ENCODE data around the gene RAB3GAP2.
A peak's percentile ranks its signal among the peaks of the same experiment; 100 is the strongest.
"Not testable (repeated sequence)": the region's sequence is repeated elsewhere in the genome, so short reads cannot be mapped to it uniquely, and the experiment has no call there.

The RAB3GAP2 gene

DNA sequence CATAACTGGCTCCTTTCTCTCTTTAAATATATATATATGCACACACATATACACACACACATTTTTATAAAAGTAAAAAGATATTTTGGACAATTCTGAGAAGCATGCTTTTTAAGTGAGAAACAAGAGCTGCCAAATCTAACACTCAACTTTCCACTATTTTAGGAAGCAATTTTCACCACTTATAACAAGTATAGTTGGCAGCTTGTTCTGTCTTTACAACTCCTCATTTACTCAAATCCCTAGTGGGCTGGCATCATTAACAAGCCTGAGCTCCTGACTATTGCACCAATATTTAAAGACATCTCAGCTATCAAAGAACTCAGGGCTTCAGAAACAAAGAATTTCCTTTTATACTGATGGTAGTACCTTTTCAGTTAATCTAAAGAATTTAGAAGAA lies 76.6 kb downstream of the RAB3GAP2 start:
- DNase-seq = no peak

DNA sequence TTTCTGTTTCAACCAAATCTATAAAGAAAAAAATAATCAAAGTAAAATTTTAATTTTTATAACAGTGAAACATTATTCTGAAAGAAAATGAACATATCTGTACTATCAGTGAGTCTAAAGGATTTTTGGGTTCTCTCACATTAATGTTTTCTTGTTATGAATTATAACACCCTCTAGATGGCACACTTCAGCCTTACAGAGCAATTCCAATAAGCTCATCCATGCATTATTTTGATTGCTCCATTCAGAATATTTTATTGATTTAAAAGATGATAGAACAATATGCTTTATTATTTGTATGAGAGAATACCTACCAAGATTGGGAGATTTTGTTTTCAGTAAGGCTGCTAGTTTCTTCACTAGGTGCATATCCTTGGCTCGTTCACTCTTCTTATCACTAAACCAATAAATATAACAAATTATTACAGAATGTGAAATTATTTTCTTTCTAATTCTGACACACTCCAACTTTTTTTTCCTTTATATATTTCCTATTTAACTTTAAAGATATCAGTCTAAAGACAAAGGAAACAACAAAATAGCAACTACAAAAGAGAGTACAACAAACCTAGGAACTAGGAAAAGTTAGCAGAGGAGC lies 82.4 kb downstream of the RAB3GAP2 start:
- no peak for DNase-seq

DNA sequence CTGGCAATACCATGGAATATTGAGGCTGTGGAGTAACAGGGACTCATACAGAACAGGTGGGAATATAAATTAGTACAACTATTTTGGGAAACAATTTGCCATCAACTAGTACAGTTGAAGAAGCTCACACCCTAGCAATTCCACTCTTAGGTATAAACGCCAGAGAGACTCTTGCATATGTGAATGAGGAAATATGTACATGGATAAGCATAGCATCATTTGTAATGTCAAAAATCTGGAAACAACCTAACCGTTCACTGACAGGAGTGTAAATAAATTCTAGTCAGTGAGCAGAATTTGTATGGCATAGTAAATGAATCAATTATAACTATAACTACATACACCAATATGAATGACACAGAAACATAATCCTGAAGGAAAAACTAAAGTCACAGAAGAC lies 83.7 kb downstream of the RAB3GAP2 start:
- no peak for DNase-seq

DNA sequence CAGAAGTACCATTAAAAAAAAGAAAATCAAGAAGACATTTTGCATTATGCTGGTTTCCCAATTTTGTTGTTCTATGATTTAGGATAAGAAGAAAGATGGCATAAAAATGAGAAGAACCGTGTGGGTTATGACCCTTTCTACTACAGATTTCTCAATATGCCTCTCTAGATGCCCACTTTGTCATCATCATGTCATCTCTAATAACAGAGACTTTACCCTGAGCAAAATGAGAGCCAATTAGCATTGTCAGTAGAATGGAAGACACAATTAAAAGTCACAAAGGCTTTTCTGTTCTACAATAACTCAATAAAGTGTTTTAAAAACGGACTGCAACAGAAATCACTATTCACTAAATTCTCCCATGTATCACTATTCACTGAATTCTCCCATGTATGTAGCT lies 85.5 kb downstream of the RAB3GAP2 start:
- no peak for DNase-seq

DNA sequence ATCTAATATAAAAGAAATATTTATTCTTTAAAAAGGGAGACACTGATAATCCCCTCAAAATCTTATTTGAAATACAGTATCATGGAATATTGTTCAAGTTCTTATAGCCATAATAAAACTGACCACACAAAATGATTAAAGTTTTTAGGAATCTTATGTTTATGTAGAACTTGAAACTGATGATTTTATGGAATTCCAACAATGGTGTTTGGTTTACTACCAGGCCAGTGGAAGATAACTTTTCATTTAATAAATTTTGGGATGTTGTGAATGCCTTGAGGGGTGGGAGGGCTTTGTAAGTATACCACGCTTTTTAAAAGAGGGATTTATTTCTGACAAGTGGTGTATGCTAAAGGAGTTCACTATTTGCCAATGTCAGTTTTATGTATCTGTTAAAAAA lies 87.7 kb downstream of the RAB3GAP2 start:
- DNase-seq = no peak

DNA sequence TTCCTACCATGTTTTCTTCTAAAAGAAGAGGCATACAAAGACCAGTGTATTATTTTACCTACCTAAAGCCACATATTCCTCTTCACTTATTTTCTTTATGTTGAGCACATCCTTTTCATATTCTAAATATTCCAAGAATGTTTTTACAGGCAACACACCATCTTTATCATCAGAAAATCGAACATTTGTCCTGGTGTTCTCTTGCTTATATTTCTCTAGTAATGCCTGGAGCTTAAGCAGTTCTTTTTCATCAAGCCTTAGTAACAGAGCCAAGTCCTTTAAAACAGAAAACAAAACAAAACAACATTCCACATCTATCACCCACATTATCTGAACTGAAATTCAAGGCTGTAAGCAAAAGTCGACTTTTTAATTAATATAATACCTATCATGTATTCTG lies 89.6 kb downstream of the RAB3GAP2 start:
- DNase-seq = no peak

DNA sequence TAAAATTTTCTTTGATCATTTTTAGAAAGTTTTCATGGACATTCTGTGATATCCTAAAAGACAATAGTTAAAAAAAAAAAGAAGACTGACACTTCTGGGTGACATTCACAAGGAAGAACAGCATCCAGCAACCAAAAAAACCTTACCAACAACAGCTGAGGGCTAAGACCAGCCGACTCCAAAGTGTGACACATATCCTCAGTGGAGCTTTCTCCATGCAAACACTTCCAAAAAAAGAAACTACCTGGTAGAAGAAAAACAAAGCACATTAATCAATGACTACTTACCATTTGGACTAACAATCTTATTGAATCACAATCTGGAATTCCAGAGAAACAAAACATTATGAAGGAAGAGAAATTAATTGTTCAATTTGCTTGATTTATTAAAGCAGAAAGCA lies 90.1 kb downstream of the RAB3GAP2 start:
- DNase-seq = no peak

DNA sequence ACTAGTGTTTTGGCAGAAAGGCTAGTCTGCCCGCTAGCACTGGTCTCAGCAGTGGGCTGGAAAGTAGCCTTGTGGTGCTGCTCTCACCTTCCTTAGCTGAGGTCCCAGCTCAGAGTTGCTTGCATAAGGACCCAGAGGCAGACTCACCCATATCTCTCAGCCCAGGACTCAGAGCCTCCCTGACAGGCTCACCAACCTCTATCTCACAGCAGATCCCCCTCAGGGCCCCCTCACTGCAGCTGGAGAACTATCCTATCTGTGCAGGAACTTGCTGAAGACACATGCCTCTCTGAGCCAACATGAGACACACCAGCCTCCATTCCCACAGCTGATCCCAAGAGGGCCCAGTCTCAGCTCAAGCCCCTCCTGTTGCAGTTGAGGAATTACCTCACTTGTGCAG lies 95.7 kb downstream of the RAB3GAP2 start:
- no peak for DNase-seq

DNA sequence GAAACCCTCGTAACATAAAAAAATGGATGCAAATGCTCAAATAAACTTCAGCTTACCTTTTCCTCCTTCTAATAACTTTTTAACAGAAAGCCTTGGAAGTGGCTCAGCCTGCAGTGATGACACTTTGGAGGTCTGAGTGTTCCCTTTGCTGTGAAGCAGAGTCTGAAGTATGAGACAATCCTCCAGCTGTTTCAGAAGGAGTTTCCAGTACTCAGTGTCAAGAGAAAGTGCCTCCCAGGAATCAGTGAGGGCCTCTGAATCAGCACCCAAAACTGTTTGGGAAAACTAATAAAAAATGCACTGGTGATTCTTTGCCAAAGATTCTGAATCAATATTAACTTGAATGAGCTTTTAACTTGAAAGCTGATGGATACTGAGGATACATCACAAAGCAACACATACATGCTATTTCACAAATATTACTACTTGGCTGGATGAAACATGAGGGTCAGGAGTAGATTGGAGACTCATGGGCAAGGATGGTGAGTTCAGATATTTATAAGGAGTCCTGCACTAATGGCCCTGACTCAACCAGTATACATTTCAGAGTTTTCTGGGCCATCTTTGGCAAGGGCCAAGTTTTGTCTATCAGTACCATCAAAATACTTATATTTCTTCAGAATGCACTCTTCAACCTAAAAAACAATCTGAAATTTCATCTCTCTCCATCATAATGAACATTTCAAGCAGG lies 101.3 kb downstream of the RAB3GAP2 start:
- no peak for DNase-seq

DNA sequence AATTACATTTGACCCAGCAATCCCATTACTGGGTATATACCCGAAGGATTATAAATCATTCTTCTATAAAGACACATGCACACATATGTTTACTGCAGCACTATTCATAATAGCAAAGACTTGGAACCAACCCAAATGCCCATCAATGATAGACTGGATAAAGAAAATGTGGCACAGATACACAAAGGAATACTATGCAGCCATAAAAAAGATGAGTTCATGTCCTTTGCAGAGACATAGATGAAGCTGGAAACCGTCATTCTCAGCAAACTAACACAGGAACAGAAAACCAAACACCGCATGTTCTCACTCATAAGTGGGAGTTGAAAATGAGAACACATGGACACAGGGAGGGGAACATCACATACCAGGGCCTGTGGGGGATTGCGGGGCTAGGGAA lies 102.4 kb downstream of the RAB3GAP2 start:
- DNase-seq = not testable (repeated sequence)

DNA sequence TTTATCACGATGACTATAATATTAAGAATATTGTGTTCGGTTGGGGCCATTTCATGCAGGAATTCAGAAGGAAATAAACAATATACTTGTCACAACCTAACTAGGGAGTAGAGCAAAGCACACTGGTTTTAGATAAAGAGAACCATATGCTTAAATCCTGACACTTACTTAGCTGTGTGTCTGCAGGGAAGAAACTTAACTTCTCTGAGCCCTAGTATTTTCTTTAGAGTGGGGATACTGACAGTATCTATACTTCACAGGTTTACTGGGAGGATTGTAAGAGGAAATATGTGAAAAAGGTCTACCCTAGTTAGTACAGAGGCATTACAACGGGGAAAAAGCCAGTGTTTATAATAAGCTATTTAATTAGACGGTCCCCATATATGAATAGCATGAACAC lies 105.4 kb downstream of the RAB3GAP2 start:
- no peak for DNase-seq

DNA sequence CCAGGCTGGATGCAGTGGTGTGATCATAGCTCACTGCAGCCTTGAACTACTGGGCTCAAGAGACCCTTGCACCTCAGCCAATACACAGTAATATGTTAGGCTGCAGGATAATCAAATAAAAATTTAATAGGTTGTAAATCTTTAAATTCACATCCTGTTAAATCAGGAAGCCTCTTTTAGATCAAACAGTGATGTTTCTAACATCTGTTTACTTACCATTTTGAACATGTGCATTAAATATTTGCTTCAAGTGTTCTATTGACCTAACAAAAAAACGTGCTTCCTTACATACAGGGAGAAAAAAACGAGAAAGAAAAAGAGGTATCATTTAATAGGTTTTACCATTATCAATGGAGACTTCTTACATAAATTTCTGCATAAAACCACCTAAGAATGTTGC lies 107.7 kb downstream of the RAB3GAP2 start:
- no peak for DNase-seq

DNA sequence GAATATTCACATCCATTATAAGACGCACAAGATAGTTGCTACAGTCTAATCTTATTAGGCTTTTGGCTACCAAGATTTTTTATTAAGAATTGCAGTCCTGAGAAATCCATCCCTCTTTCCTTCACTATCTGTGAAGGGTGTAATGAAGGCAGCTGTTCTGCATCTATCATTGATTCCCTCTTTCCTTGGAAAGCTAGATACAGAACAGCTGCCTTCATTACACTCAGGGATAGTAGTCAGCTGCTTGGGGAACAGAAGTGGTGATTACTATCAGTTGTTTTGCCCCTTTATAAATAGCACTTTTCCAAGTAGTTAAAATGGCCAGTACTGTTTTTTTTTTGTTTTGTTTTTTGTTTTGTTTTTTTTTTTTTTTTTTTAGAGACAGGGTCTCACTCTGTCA lies 108.1 kb downstream of the RAB3GAP2 start:
- no peak for DNase-seq

DNA sequence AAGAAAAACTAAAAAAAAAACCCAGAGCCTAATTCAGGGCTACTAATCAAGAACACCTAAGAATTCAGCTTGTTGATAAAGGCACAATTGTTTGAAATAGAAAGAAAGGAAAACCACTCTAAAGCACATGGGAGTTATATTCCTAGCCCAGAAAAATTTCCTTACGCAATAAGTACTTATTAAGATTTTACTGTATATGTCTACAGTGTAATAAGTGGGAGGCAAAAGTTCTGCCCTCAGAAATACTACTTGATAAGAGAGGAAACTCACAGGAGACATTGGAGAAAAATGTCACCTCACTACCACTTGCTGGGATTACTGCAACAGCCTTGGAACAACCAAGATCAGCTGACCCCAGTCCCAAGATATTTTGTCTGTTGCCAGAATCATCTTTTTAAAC lies 112.2 kb downstream of the RAB3GAP2 start:
- DNase-seq = no peak

DNA sequence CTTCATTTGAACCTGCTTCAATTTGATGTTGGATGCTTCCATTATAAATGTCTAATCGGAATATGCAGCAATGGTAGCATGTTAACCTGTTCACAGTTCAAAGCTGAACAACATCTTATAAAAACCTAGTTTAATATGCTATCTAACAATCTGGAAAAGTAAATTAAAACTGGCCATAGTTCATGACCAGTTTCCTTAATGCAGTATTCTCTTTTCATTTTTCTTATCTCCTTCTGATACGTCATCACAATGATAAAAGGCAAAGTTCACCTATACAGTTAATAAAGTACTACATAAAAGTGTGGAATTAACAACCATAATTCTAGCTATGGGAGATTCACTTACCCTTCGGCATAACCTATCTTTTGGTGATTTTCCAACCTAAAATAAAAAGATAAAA lies 113.2 kb downstream of the RAB3GAP2 start:
- DNase-seq = no peak

DNA sequence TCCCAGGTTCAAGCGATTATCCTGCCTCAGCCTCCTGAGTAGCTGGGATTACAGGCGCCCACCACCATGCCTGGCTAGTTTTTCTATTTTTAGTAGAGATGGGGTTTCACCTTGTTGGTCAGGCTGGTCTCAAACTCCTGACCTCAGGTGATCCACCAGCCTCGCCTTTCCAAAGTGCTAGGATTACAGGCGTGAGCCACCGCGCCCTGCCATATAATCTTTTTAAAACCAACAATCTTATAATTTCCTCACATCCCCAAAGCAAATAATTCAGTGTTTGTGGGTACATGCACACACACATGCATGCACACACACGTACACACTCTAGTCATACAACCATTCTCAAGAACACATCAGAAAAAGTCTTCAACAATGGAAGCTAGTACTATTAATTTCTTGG lies 113.7 kb downstream of the RAB3GAP2 start:
- not testable (repeated sequence) for DNase-seq

DNA sequence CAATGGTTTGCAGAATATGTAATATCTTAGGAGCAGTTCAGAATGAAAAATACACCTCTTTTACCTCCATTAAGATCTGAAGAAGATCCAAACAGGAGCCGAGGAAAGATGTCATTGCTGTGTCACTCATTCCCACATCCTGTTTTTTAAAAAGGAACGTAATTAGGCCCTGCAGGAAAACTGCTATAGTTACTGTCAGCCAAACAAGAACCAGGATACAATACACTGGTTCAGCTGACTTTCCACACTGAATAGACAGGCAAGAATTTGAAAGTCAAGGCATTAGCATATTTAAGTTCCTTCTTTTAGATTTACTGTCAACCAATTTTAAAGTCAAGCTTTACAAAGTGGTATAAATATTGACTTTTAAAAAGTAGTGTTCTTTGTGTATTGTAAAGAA lies 114.5 kb downstream of the RAB3GAP2 start:
- no peak for DNase-seq

DNA sequence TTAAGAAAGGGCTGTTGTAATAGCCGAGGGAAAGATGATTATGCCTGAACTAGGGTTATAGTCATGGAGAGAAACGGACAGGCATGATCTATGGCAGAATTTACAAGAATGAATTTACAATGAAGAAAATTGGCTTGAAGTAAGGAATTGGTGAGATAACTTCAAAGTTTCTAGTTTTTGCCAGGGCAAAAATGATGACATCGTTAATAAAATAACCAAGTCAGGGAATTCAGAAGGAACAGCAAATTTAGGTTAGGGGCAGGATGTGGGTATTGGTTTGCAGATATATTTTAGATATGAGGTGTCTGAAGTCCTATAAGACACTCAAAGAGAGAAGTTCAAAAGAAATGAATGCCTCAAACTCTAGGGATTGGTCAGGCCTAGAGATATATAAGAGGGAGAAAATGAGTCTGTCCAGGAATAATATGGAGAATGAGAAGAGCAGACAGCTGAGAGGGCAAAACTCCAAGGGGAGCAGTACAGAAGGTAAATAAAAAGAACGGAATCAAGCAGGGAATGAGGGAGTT lies 115.6 kb downstream of the RAB3GAP2 start:
- no peak for DNase-seq

DNA sequence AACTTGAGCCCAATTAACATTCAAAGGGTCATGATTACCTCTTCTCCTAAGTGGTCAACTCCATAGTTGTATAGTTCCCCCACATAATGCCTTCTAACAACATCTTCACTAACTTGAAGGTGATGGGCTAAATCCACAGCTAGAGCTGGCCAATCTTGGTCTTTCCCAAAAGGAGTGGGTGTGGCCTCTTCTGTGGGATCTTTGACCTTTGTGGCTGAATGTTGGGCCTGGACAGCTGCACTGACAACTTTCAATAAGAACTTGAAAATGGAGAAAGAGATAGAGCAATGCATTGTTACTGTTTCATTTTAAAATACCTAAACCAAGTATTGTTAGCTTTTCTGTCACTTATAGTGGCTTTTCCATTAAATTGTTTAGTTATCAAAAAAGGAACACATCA lies 119.1 kb downstream of the RAB3GAP2 start:
- DNase-seq = no peak

DNA sequence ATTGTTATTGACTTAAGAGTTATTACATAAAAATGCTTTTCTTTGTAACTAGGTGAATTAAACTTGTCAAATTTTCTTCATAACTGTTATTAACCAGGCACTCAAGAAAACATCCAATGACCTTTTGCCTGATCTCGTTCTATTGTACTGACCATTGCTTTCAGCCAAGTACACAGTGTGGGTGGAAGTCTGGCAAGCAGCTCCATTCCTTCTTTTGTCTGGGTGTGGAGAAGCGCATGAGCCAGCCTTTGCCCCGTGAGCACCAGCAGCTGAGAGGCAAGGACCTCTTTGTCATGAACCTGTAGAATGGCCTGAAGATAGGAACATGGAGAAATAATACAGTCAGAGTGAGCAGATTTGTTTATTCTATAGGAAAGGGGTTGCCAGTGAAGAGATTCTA lies 120.8 kb downstream of the RAB3GAP2 start:
- no peak for DNase-seq

DNA sequence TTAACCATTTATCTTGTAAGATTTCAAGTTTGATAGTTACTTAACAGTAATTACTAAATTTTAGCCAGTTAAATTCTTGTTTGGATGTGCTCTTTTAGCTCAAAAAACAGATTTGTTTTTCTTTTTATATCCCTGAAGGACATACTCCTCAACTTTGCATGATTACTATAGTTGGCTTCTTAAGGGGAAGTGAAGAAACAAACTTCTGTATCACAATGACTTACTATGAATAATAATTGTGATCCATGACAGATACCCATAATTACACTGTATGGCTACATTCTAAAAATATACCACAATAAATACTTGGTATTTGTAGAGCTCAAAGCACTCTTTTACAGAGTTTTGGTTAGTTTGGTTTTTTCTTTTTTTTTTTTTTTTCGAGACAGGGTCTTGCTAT lies 122.5 kb downstream of the RAB3GAP2 start:
- DNase-seq = no peak

DNA sequence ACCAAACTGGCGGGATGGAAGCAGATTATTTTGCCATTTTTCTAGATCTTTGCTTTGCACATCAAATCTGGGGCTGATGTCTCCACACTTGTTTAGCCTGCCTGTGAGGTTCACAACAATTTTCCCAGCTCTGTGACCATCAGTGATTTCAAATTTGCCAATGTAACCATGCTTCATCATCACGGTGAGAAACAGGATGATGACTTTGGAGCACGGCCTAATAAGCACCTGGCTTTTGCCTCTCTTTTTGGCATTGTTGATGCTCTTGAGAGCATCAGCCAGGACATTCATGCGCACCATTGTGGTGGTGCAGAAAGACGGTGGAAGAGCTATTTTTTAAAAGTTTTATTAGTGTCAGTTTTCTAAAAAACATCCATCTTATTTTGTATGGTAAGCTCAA lies 128.2 kb downstream of the RAB3GAP2 start:
- DNase-seq = no peak

DNA sequence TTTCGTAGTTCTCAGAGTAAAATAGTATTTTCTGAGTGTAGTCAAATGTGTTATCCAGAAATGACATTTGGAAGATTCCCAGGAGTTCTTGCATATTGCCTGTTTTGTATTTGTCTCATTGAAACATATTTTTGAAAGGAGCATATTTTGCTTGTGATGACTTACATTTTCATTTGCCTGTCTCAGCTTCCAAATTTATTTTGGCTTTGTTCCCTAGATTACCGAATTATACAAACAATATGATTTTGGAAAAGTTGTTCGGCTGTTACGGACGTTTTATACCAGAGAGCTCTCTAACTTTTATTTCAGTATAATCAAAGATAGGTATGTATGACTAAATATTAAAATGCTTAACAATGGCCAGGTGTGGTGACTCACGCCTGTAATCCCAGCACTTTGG lies 132.3 kb downstream of the RAB3GAP2 start:
- DNase-seq = no peak

DNA sequence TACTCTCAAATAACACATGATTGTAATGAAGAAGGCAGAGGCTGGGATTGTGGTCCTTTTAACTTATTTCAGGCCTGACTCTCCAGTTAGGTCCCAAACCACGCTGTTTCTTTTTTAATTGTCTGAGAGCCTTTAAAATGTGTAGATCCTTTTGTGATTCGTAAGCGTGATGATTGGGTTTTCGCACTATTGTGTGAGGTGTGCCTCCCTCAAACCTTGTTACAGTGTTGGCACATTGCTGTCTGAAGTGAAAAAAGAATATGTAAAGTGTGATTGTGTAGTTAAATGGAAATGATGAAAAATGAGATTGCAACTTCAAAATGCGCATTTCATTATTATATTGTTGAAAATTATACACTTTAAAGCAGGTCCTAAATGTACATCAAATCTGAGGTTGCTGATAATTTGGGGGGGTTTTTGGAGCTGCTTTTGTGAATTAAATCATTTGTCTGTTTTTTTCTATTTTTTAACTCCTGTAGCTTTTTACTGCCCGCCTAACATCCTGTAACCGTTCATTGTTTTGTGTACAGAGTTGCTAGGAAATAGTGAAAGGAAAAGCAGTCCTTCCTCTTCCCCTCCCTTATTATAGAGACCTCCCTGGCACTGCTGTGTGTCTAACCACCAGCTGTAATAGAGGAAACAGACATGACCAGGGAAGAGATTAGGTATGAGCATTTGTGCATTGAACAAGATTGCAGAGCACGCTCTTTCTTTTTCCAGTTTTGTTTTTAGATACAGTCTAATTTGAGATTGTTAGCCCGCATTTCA lies 135.1 kb downstream of the RAB3GAP2 start:
- DNase-seq = peak; percentile 56

Measured in central memory CD4-positive, alpha-beta T cell (primary cell).